GM18858 (cell line): ENCODE data around the gene SCRN2.

Source experiments
- ATAC-seq: cut with Tn5 transposase; IDR thresholded peaks from one replicate; pipeline ENCODE4 v1.9.1; 2021; ENCODE audit not compliant: unreplicated experiment

SCRN2 gene

GRCh38 chr17:47822785-47823184 is 18.3 kb downstream of the SCRN2 start:
- no peak for ATAC-seq

- peak; percentile 66 for ATAC-seq
These were observed 19.4 kb downstream of the SCRN2 start, which contains the start of gene OSBPL7 for GRCh38 chr17:47821424-47822391. OSBPL7 (minus strand) TSS chr17:47821794; CDS start chr17:47820278, 1,516 bp downstream.

- no peak for ATAC-seq
These were observed 20.0 kb downstream of the SCRN2 start for GRCh38 chr17:47821031-47821423.

GRCh38 chr17:47820033-47820789 is 20.9 kb downstream of the SCRN2 start:
- ATAC-seq = no peak

GRCh38 chr17:47819475-47819874 is 21.6 kb downstream of the SCRN2 start:
- no peak for ATAC-seq

- no peak for ATAC-seq
These were observed 22.9 kb downstream of the SCRN2 start for GRCh38 chr17:47818002-47818695.

- ATAC-seq = no peak
These were observed 24.1 kb downstream of the SCRN2 start for GRCh38 chr17:47816947-47817346.

- no peak for ATAC-seq
These were observed 24.9 kb downstream of the SCRN2 start for GRCh38 chr17:47816111-47816735.

- no peak for ATAC-seq
These were observed 25.8 kb downstream of the SCRN2 start for GRCh38 chr17:47815106-47815918.

GRCh38 chr17:47813512-47814031 is 27.5 kb downstream of the SCRN2 start:
- ATAC-seq = no peak

- no peak for ATAC-seq
These were observed 28.0 kb downstream of the SCRN2 start for GRCh38 chr17:47813077-47813476.

GRCh38 chr17:47812146-47812920 is 28.7 kb downstream of the SCRN2 start:
- no peak for ATAC-seq

- ATAC-seq = no peak
These were observed 29.4 kb downstream of the SCRN2 start for GRCh38 chr17:47811709-47812108.

GRCh38 chr17:47810901-47811635 is 30.0 kb downstream of the SCRN2 start:
- ATAC-seq = no peak

- no peak for ATAC-seq
These were observed 30.8 kb downstream of the SCRN2 start for GRCh38 chr17:47810200-47810821.

- ATAC-seq = no peak
These were observed 32.1 kb downstream of the SCRN2 start for GRCh38 chr17:47808830-47809480.
